Sigmoid colon (tissue), 3 donors: ENCODE results near the gene COL4A6.

ENCODE experiments used
- POLR2A ChIP-seq, 2 donors: fragments of 450-650 bp; IDR thresholded peaks; one replicate each; pipeline ENCODE4 v1.6.1; 2016; ENCODE audit warnings: antibody characterized with exemption in 2 of 2, mild to moderate bottlenecking in 2 of 2, moderate library complexity in 2 of 2
- TF ChIP-seq, protein P1 (sequence below), 4 experiments: fragments of 450-650 bp in 3 of 4; fragments of 200-600 bp in 1 of 4; IDR thresholded peaks; one replicate each; pipeline ENCODE4 v1.5.1; 2016 to 2019; ENCODE audit warnings: antibody characterized with exemption in 4 of 4, mild to moderate bottlenecking in 3 of 4, moderate library complexity in 2 of 4

- TF ChIP-seq POLR2A (IDR thresholded peaks at IDR 0.05) = no peak
- TF ChIP-seq, protein P1, sequence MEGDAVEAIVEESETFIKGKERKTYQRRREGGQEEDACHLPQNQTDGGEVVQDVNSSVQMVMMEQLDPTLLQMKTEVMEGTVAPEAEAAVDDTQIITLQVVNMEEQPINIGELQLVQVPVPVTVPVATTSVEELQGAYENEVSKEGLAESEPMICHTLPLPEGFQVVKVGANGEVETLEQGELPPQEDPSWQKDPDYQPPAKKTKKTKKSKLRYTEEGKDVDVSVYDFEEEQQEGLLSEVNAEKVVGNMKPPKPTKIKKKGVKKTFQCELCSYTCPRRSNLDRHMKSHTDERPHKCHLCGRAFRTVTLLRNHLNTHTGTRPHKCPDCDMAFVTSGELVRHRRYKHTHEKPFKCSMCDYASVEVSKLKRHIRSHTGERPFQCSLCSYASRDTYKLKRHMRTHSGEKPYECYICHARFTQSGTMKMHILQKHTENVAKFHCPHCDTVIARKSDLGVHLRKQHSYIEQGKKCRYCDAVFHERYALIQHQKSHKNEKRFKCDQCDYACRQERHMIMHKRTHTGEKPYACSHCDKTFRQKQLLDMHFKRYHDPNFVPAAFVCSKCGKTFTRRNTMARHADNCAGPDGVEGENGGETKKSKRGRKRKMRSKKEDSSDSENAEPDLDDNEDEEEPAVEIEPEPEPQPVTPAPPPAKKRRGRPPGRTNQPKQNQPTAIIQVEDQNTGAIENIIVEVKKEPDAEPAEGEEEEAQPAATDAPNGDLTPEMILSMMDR (IDR thresholded peaks at IDR 0.05) = no peak
Measured at GRCh38 chrX:108347800-108348199, 90.4 kb downstream of the COL4A6 start.
